Left ventricle myocardium inferior (tissue), 1 donor: ENCODE measurements around the gene VILL. TPM values are rescaled to one million over a fixed set of nuclear protein-coding genes. Genes with fewer than 3 reads are reported as not detected.

Experiments
- DNase-seq: peaks from one replicate; pipeline ENCODE4 v3.0.0-alpha.2; 2020
- H3K27ac ChIP-seq: fragments of 200-600 bp; replicated peaks from 2 replicates; pipeline ENCODE4 v1.8.0; 2021
- H3K27me3 ChIP-seq: fragments of 200-600 bp; 2 replicates; pipeline ENCODE4 v1.8.0; 2021; ENCODE audit warnings: low read depth
- H3K36me3 ChIP-seq: fragments of 200-600 bp; 2 replicates; pipeline ENCODE4 v1.8.0; 2021
- H3K4me1 ChIP-seq: fragments of 200-600 bp; 2 replicates; pipeline ENCODE4 v1.8.0; 2021
- H3K4me3 ChIP-seq: fragments of 200-600 bp; 2 replicates; pipeline ENCODE4 v1.8.0; 2021; ENCODE audit warnings: mild to moderate bottlenecking, moderate library complexity
- H3K9me3 ChIP-seq: fragments of 200-600 bp; replicated peaks from 2 replicates; pipeline ENCODE4 v1.8.0; 2021
- CTCF ChIP-seq: fragments of 200-600 bp; IDR thresholded peaks from 2 replicates; pipeline ENCODE4 v1.8.0; 2021; ENCODE audit warnings: antibody characterized with exemption, mild to moderate bottlenecking, borderline replicate concordance
- intact Hi-C: fragments of 100-400 bp; cut with micrococcal nuclease; formaldehyde crosslinking; loops from one replicate; pipeline ENCODE4 v1.11.0; 2022
- total RNA-seq: library from RNA; stranded (reverse); fragmentation: NEBNext Ultra II Directional; extraction: Animal tissue kit (Norgen Biotek cat#: 25700); gene quantifications from one replicate; pipeline ENCODE4 v1.2.1, GENCODE V29; 2021
- donor health status: DM: no; HTN: yes; CAD: no; lungs with severe emphysema.

Gene VILL
- total RNA-seq, 1 donor from 2014 or later: 3.6 TPM

- peaks cover 39% of the 10 kb centered on the region for H3K4me1 ChIP-seq
- H3K36me3 ChIP-seq: peaks cover 18% of the 10 kb centered on the region
- H3K27me3 ChIP-seq: no peaks in the 10 kb centered on the region
- DNase-seq: peak; percentile 67
- intact Hi-C loops: no loop called here
- H3K9me3 ChIP-seq: no peaks in the 10 kb centered on the region
- peak; percentile 88 for TF ChIP-seq CTCF
- H3K27ac ChIP-seq: peak overlapping the region; percentile 71
- H3K4me3 ChIP-seq: peak overlapping the region; percentile 55
These were observed 12.8 kb downstream of the VILL start for GRCh38 chr3:38003371-38003816.

GRCh38 chr3:38003817-38004414 lies 13.3 kb downstream of the VILL start:
- H3K36me3 ChIP-seq: peaks cover 19% of the 10 kb centered on the region
- H3K4me3 ChIP-seq: peak overlapping the region; percentile 55
- intact Hi-C loops: no loop called here
- H3K27ac ChIP-seq: peak overlapping the region; percentile 71
- peak; percentile 61 for DNase-seq
- no peak for TF ChIP-seq CTCF
- peaks cover 35% of the 10 kb centered on the region for H3K4me1 ChIP-seq
- no peaks in the 10 kb centered on the region for H3K9me3 ChIP-seq
- no peaks in the 10 kb centered on the region for H3K27me3 ChIP-seq

GRCh38 chr3:38004415-38005075 lies 14.0 kb downstream of the VILL start:
- peaks cover 30% of the 10 kb centered on the region for H3K4me1 ChIP-seq
- intact Hi-C loops: no loop called here
- H3K4me3 ChIP-seq: peak overlapping the region; percentile 55
- peaks cover 25% of the 10 kb centered on the region for H3K36me3 ChIP-seq
- no peaks in the 10 kb centered on the region for H3K9me3 ChIP-seq
- TF ChIP-seq CTCF: peak; percentile 76
- DNase-seq: peak; percentile 79
- no peaks in the 10 kb centered on the region for H3K27me3 ChIP-seq
- H3K27ac ChIP-seq: peak overlapping the region; percentile 71

- Histone ChIP-seq H3K4me1 (peaks cover 30% of the 10 kb centered on the region), H3K4me3 (peak overlapping the region; percentile 55), H3K36me3 (peaks cover 31% of the 10 kb centered on the region), H3K9me3 (no peaks in the 10 kb centered on the region), H3K27me3 (no peaks in the 10 kb centered on the region), H3K27ac (peak overlapping the region; percentile 71)
- intact Hi-C loops: no loop called here
- TF ChIP-seq CTCF: no peak
- peak; percentile 82 for DNase-seq
These were observed 14.8 kb downstream of the VILL start for GRCh38 chr3:38005076-38006020.

- H3K27ac ChIP-seq: peak overlapping the region; percentile 71
- no peak for TF ChIP-seq CTCF
- no peaks in the 10 kb centered on the region for H3K9me3 ChIP-seq
- H3K36me3 ChIP-seq: peaks cover 38% of the 10 kb centered on the region
- intact Hi-C loops: no loop called here
- DNase-seq: no peak
- H3K27me3 ChIP-seq: no peaks in the 10 kb centered on the region
- H3K4me3 ChIP-seq: no peak overlapping the region
- H3K4me1 ChIP-seq: peaks cover 30% of the 10 kb centered on the region
These were observed 15.4 kb downstream of the VILL start for GRCh38 chr3:38006031-38006430.
